GM19455 (cell line): ENCODE results near the gene TMEM266.

Experiments
- ATAC-seq: cut with Tn5 transposase; IDR thresholded peaks from one replicate; pipeline ENCODE4 v1.9.1; 2021; ENCODE audit not compliant: unreplicated experiment

The TMEM266 gene

DNA sequence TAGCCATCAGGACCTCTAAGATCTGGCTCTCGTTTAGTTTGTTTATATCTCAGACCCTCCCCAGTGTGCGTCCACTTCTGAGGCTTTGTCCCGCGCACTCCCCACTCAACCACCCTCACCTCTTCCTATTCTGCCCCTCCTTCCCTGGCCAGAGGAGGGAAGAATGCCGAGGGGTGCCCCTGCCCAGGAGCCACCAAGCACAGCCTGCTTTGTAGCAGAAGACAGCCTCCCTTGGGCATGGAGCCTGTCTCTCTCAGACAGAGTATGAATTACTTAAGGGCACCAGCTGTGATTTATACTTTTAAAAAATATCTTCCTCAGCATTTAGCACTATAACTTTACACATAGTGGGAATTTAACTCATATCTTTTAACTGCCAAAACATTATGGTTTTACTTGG is 6.0 kb downstream of the TMEM266 start:
- ATAC-seq = no peak

DNA sequence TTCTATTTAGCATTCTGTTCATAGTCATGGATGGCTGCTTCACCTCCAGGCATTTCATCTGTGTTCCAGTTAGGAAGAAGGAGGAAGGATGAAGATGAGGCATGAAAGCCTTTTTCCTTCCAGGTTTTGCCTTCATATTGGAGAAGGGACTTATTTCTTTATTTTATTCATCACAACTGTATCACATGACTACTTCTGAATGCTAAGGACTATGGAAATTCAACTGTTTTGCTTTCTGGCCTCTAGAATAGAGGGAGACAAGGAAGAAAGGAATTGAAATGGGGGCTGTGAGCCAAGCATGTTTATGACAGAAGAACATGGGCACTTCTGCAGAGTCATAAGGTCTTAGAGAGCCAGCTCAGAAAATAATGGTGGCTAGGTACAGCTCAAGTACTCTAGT is 10.4 kb downstream of the TMEM266 start:
- no peak for ATAC-seq

DNA sequence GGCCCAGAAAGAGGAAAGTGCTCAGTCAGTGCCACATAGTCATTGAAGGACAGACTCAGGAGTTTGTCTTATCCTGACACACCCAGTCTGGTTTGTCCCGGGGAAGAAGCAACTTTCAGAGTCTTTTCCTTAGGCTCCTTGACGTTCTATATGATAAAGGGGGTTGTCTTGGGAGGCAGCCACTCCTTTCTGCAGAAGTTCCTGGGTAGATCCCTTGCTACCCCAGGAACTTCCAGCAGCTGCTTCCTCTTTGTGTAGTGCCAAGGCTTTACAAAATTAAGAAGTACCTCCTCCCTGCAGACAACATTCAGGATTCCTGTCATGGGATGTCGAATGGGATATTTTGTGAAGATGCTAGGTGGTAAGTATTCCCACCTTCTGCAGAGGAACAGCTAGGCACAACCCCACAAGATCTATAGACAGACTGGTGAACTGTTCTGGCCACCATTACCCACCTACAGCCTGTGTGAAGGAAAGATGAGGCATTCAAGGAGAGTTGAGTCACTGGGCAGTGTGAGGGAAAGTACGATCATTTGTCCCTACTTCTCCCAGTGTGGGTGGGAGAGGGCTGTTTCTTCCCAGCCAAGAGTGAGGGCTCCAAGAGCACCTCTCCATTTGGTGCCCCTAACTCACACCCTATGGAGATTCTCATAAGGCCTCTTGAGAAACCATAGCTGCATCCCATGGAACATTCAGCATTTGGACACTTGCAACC is 11.3 kb downstream of the TMEM266 start:
- ATAC-seq = no peak

GRCh38 chr15:76071806-76072205 is 12.0 kb downstream of the TMEM266 start:
- no peak for ATAC-seq

DNA sequence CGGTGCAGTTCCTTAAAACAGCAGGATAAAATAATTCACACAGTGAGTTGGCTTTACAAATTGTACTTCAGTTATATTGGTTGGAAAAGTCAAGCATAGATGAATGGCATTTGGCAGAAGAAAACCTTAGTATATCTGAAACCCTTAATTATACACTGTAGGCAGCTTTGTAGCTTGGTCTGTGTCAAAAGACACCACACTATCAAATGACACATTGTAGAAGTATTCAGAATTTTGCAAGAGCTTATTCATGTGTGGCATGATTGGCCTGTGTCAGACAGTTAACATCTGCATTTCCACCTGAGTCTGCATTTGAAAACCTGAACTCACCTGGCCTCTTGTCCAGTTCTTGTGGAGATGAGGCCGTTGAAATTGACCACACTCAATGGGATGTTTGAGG is 13.8 kb downstream of the TMEM266 start:
- ATAC-seq = no peak

DNA sequence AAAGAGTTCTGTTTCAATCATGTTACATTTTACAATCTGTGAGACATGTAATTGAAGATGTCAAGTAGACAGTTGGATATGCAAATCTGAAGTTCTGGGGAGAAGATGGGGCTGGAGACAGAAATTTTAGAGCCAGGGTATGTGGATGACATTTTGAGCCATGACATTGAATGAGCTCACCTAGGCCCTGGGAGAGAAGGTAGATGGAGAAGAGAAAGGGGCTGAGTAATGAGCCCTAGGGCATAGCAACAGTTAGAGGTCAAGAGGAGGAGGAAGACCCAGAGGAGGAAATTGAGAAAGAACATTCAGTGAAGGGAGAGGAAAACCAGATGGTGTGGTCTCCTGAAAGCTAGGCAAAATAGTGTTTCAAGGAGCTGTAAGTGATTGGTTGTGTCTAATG is 15.3 kb downstream of the TMEM266 start:
- no peak for ATAC-seq

DNA sequence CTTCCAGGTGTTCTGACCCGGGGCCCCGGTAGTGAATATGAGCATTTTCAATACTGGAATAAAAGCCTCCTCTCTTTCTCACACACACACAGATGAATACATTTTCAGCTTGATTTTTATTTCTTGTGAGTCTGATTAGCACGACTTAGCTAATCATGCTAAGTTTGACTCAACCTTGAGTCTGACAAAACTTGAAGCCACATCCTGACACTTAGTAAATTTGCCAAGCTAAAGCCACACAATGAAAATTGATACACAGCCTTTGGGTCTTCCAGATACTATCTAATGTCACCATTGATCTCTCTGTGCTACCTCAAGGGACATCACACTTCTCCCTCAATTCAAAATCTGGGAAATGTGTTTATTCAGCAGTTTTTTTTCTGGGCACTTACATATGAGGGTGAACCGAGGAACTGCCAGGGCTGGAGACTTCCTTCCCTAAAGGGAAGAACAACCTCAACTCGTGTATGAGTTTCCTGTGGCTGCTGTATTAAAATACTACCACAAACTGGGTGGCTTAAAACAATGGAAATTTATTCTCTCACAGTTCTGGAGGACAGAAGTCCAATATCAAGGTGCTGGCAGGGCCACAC is 18.6 kb downstream of the TMEM266 start:
- no peak for ATAC-seq

- no peak for ATAC-seq
Measured at GRCh38 chr15:76084256-76084655, 24.5 kb downstream of the TMEM266 start.

DNA sequence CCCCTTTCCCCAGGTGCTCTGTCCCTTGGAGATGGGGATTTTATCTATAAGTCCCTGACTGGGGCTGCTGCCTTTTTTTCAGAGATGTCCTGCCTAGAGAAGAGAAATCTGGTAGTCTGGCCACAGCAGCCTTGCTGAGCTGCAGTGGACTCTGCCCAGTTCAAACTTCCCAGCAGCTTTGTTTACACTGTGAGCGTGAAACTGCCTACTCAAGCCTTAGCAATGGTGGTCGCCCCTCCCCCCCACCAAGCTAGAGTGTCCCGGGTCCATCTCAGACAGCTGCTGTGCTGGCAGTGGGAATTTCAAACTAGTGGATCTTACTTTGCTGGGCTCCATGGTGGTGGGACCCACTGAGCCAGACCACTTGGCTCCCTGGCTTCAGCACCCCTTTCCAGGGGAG is 38.9 kb downstream of the TMEM266 start:
- no peak for ATAC-seq

DNA sequence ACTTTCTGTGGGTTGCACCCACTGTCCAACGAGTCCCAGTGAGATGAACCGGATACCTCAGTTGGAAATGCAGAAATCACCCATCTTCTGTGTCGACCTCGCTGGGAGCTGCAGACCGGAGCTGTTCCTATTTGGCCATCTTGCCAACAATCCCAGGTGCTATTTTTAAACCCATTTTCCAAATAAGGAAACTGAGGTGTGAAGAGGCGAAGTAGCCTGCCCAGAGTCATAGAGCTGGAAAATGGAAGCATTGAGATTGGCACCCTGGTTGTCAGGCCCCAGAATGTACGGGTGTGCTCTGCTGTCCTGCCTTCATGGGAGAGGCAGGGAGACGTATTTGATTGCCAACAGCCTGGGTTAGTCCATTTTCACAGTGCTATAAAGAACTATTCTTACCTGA is 39.6 kb downstream of the TMEM266 start:
- ATAC-seq = no peak

GRCh38 chr15:76100361-76100760 is 40.6 kb downstream of the TMEM266 start:
- no peak for ATAC-seq

DNA sequence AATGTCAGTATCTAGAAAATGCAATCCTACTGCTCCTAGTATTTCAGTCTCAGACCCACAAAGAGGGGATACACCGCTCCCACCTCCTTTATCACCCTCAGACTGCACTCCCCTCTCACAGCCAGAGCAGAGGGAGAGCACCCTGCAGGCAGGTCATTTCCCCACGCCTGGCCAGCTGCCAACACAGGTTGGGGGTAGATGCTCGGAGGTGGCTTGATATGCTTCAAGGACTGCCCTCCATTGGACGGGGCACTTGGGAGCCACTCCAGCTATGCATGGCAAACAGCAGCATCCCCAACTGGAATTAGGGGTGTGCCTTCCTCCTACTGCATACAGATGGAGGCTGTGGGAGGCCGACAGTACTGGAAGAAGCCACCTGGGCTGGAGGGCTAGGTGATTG is 41.9 kb downstream of the TMEM266 start:
- ATAC-seq = no peak

GRCh38 chr15:76105391-76105790 is 45.6 kb downstream of the TMEM266 start:
- ATAC-seq = no peak

GRCh38 chr15:76105911-76106310 is 46.1 kb downstream of the TMEM266 start:
- ATAC-seq = no peak

GRCh38 chr15:76107169-76107568 is 47.4 kb downstream of the TMEM266 start:
- no peak for ATAC-seq

GRCh38 chr15:76108021-76108723 is 48.4 kb downstream of the TMEM266 start:
- ATAC-seq = no peak

DNA sequence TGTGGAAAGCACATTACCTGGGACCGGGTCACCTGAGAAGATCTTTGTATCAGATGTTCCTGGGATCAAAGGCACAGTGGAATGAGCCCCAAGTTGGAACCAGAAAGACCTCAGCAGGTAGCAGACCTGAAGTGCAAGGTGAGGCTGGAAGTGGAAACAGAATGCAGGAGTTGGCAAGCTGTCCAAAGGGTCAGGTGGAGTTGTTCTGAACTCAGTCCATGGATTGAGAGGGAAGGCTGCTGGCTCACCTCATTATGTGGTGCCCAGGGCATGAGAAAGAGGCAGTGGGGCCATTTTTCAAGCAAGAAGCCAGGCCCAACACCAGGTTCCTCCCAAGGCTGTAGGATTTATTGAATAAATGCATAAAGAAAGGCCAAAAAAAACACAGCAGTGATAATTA is 49.3 kb downstream of the TMEM266 start:
- ATAC-seq = no peak

DNA sequence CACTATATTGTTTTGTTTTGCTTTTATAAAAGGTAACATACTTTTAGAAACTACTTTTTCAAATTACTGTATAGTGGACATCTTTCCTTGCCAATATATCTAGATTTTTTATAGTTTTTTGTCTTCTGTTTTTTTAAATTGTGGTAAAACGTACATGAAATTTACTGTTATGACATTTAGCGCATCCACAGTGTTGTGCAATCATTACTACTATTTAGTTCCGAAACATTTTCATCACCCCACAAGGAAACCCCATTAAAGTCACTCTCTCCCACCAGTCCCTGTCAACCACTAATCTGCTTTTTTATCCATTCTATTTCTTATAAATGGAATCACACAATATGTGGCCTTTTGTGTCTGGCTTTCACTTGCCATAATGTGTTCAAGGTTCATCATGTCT is 54.8 kb downstream of the TMEM266 start:
- no peak for ATAC-seq

GRCh38 chr15:76116138-76116885 is 56.5 kb downstream of the TMEM266 start:
- ATAC-seq = no peak

GRCh38 chr15:76117181-76117580 is 57.4 kb downstream of the TMEM266 start:
- no peak for ATAC-seq

DNA sequence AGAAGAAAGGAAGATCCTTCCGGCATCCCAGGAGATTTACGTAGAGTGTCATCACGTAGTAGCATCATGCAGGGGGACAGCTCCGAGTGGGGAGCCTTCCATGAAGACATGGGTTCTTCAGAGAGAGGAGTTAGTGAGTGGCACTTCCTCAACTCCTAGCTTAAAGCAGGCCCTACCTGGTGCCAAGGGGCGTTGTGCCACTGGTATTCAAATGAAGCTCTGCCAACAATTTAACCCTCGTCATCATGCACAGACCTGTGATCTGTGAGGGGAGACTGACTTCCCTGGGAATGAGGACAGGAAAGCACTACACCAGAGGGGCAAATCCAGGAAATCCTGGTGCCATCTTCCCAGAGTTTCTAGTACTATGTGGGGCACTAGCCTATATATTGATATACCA is 59.0 kb downstream of the TMEM266 start:
- ATAC-seq = no peak

DNA sequence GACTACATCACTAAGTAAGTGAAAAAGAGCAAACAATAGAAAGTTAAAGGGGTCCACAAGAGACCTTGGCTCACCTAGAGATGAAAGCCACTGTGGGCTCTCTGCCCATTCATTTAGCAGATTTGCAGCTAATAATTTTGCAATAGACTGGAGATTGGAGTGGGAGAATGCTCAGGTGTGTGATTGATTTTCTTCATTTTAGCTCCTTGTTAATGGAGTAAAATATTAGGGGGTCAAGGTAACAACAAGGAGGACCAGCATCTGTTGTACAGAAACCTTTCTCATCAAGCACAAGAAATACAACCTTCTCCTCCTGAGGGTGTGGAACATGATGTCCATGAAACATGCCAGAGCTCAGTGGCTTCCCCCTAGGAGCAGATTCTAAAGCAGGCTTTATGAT is 63.2 kb downstream of the TMEM266 start:
- ATAC-seq = no peak
